Vagina (tissue), 2 donors: Measurements from ENCODE around the gene P4HTM. TPM values are rescaled to one million over a fixed set of nuclear protein-coding genes. Genes with fewer than 3 reads are reported as not detected.
A peak's percentile ranks its signal among the peaks of the same experiment; 100 is the strongest.

Experiments
- DNase-seq, 2 donors: peaks; one replicate each; pipeline ENCODE4 v3.0.0-alpha.2; 2017; ENCODE audit errors: extremely low spot score in 2 of 2
- H3K27ac ChIP-seq: fragments of 200-600 bp; sonication (generic); one replicate; pipeline ENCODE4 v1.5.1; 2019
- H3K27me3 ChIP-seq: fragments of 200-600 bp; sonication (generic); one replicate; pipeline ENCODE4 v1.5.1; 2019
- H3K36me3 ChIP-seq, 2 donors: fragments of 200-600 bp; sonication (generic); one replicate each; pipeline ENCODE4 v1.5.1; 2017 to 2019
- H3K4me1 ChIP-seq: fragments of 200-600 bp; sonication (generic); one replicate; pipeline ENCODE4 v1.5.1; 2019
- H3K4me3 ChIP-seq, 2 donors: fragments of 200-600 bp; sonication (generic); 1 replicate in 1 of 2; 2 replicates in 1 of 2; pipeline ENCODE4 v1.5.1; 2016 to 2019
- H3K9me3 ChIP-seq: fragments of 200-600 bp; sonication (generic); one replicate; pipeline ENCODE4 v1.5.1; 2019
- POLR2A ChIP-seq, 2 donors: fragments of 450-650 bp; IDR thresholded peaks; one replicate each; pipeline ENCODE4 v1.6.1; 2017; ENCODE audit warnings: antibody characterized with exemption in 2 of 2, mild to moderate bottlenecking in 2 of 2, moderate library complexity in 2 of 2
- POLR2AphosphoS5 ChIP-seq, 2 donors: sonication (generic); formaldehyde crosslinking; IDR thresholded peaks; one replicate each; pipeline ENCODE4 v1.9.0; 2017; ENCODE audit warnings: antibody characterized with exemption in 2 of 2, mild to moderate bottlenecking in 2 of 2, low read depth in 1 of 2; ENCODE audit not compliant: insufficient read depth in 1 of 2
- intact Hi-C: fragments of 100-400 bp; cut with DNase I; formaldehyde crosslinking; loops from one replicate; pipeline ENCODE4 v1.15.1; 2023
- total RNA-seq: library from RNA; depleted of rRNA; stranded (reverse); fragments of >200 nt; gene quantifications from one replicate; pipeline ENCODE4 v1.2.3, GENCODE V29; 2016
- TF ChIP-seq, protein P1 (sequence below), 3 experiments: fragments of 450-650 bp in 2 of 3; fragments of 200-600 bp in 1 of 3; sonication (generic) in 1 of 3; IDR thresholded peaks; one replicate each; pipeline ENCODE4 v1.5.1; 2017 to 2019; ENCODE audit warnings: antibody characterized with exemption in 3 of 3, mild to moderate bottlenecking in 2 of 3, moderate library complexity in 2 of 3

P4HTM gene
- total RNA-seq, 1 donor from 2014 or later, result 43.5 TPM

DNA sequence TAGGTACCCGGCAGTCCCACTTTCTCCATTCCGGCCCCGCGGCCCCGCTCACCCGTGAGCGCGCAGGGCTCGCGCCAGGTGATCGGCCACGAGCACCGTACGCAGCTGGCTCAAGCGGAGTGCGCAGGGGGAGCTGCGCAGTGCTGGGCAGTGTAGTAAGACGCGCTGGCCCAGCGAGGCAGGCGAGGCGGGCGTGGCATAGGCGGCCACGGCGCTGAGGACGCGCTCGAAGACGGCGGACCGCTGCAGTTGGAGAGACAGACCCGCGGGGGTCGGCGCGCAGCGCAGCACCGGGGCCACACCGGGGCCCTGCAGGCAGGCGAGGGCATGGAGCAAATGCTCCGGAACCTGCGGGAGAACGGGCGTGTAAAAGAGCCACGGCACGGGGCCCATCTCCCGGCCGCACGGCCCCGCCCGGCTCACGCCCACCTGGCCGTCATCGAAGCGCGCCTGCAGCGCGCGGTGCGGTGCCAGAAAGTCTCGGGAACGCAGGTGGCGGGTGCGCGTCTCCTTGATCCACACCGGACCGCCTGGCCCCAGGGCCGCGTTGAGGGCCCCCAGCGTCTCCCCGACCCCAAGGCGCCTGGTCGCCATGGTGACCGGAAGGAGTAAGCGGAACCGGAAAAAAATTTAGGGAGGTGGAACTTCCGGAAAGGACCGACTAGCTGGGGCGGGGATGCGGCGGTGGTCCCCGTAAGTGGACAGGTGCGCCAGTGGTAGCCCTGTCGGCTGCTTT lies 28.1 kb downstream of the P4HTM start, which contains the start of gene DALRD3:
Gene DALRD3, minus strand, starts transcription at position 610 of the 736 bp plus-strand sequence. Its CDS starts 16 bp downstream, at position 594.
- no peaks in the 10 kb centered on the region for H3K27me3 ChIP-seq

DNA sequence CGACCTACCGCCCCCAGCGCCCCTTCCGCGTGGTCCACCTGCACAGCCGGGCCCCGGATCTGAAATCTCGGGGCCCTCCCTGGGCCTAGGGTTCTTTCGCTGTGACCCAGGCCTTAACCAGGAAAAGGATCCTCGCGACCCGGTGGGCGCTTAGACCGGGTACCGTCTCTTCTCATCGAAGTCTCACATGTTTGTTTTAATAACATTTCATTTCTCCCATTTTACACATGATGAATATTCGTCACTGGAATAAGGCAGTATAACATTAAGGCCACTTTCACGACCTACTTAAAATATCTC lies 28.6 kb downstream of the P4HTM start:
- Histone ChIP-seq H3K4me1 (peaks cover 58% of the 10 kb centered on the region), H3K36me3 (peaks cover 0 to 33% of the 10 kb centered on the region in 2 donors)
- no peak for DNase-seq

More for the DNA sequence above, 28.1 kb downstream of the P4HTM start, which contains the start of gene DALRD3:
- Histone ChIP-seq H3K4me1 (peaks cover 59% of the 10 kb centered on the region), H3K27ac (peak within 1 kb of the TSS; percentile 70), H3K4me3 (peak within 1 kb of the TSS; percentile 71 to 88), H3K36me3 (peaks cover 0 to 30% of the 10 kb centered on the region in 2 donors), H3K9me3 (no peaks in the 10 kb centered on the region)
- intact Hi-C loops, result no loop called here
- peak in 1 of 2 donors; percentile 95 for DNase-seq
- TF ChIP-seq, protein P1, sequence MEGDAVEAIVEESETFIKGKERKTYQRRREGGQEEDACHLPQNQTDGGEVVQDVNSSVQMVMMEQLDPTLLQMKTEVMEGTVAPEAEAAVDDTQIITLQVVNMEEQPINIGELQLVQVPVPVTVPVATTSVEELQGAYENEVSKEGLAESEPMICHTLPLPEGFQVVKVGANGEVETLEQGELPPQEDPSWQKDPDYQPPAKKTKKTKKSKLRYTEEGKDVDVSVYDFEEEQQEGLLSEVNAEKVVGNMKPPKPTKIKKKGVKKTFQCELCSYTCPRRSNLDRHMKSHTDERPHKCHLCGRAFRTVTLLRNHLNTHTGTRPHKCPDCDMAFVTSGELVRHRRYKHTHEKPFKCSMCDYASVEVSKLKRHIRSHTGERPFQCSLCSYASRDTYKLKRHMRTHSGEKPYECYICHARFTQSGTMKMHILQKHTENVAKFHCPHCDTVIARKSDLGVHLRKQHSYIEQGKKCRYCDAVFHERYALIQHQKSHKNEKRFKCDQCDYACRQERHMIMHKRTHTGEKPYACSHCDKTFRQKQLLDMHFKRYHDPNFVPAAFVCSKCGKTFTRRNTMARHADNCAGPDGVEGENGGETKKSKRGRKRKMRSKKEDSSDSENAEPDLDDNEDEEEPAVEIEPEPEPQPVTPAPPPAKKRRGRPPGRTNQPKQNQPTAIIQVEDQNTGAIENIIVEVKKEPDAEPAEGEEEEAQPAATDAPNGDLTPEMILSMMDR (IDR thresholded peaks at IDR 0.05), result no peak
- peak in 1 of 2 donors; percentile 8 for TF ChIP-seq POLR2A (IDR thresholded peaks at IDR 0.05)
- TF ChIP-seq POLR2AphosphoS5 (IDR thresholded peaks at IDR 0.05; ENCODE audit: insufficient read depth in 1 of 2, low read depth in 1 of 2), result peak; percentile 34 to 80

GRCh38 chr3:49019941-49020329 lies 29.9 kb downstream of the P4HTM start:
- H3K4me3 ChIP-seq, result peak overlapping the region; percentile 95 to 99
- H3K27ac ChIP-seq, result peak overlapping the region; percentile 99
- TF ChIP-seq, protein P1 (IDR thresholded peaks at IDR 0.05), result no peak
- no peak for TF ChIP-seq POLR2AphosphoS5 (IDR thresholded peaks at IDR 0.05; ENCODE audit: insufficient read depth in 1 of 2, low read depth in 1 of 2)
- TF ChIP-seq POLR2A (IDR thresholded peaks at IDR 0.05), result no peak
- no peaks in the 10 kb centered on the region for H3K9me3 ChIP-seq
- no peak for DNase-seq
- peaks cover 54% of the 10 kb centered on the region for H3K4me1 ChIP-seq
- no peaks in the 10 kb centered on the region for H3K27me3 ChIP-seq
- intact Hi-C loops, result no loop called here
- peaks cover 0 to 34% of the 10 kb centered on the region in 2 donors for H3K36me3 ChIP-seq

More for the DNA sequence above, 28.6 kb downstream of the P4HTM start:
- intact Hi-C loops, result no loop called here
- no peaks in the 10 kb centered on the region for H3K27me3 ChIP-seq
- H3K9me3 ChIP-seq, result no peaks in the 10 kb centered on the region
- TF ChIP-seq, protein P1 (IDR thresholded peaks at IDR 0.05), result no peak
- TF ChIP-seq POLR2AphosphoS5 (IDR thresholded peaks at IDR 0.05; ENCODE audit: insufficient read depth in 1 of 2, low read depth in 1 of 2), result peak in 1 of 2 donors; percentile 32
- H3K27ac ChIP-seq, result peak overlapping the region; percentile 70
- peak overlapping the region; percentile 71 to 88 for H3K4me3 ChIP-seq

GRCh38 chr3:49020330-49021212 lies 30.5 kb downstream of the P4HTM start:
- peaks cover 0 to 34% of the 10 kb centered on the region in 2 donors for H3K36me3 ChIP-seq
- no peak for DNase-seq
- peak overlapping the region; percentile 99 for H3K27ac ChIP-seq
- H3K9me3 ChIP-seq, result no peaks in the 10 kb centered on the region
- intact Hi-C loops, result no loop called here
- TF ChIP-seq POLR2A (IDR thresholded peaks at IDR 0.05) (no peak), POLR2AphosphoS5 (IDR thresholded peaks at IDR 0.05; ENCODE audit: insufficient read depth in 1 of 2, low read depth in 1 of 2) (no peak)
- TF ChIP-seq, protein P1 (IDR thresholded peaks at IDR 0.05), result no peak
- no peaks in the 10 kb centered on the region for H3K27me3 ChIP-seq
- peak overlapping the region; percentile 95 to 99 for H3K4me3 ChIP-seq
- H3K4me1 ChIP-seq, result peaks cover 54% of the 10 kb centered on the region
